22Rv1 (cell line): ENCODE measurements around the gene STIM1.

Experiments
- ZFX ChIP-seq: fragments of 450-650 bp; IDR thresholded peaks from 2 replicates; pipeline ENCODE4 v1.6.1; 2017; ENCODE audit warnings: antibody characterized with exemption, borderline replicate concordance
- TF ChIP-seq, protein P1 (sequence below): fragments of 450-650 bp; IDR thresholded peaks from 2 replicates; pipeline ENCODE4 v1.5.1; 2017; ENCODE audit warnings: mild to moderate bottlenecking

DNA sequence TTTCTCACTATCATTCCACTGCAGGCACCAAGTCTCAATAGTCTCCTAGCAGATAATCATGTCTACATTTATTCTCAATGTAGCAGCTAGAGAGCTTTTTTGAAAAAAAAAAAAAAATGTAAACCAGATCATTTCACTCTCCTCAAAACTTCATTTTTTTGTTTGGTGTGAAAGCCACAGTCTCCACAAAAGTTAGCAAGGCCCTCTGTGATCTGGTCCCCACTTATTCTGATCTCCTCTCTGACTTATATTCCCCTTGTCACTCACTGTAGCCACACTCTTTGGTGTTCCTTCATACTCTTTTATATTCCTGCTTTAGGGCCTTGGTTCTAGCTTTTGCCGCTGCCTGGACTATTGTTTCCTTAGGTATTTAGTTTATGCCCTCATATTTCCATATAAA, 137.5 kb downstream of the STIM1 start:
- TF ChIP-seq, protein P1, sequence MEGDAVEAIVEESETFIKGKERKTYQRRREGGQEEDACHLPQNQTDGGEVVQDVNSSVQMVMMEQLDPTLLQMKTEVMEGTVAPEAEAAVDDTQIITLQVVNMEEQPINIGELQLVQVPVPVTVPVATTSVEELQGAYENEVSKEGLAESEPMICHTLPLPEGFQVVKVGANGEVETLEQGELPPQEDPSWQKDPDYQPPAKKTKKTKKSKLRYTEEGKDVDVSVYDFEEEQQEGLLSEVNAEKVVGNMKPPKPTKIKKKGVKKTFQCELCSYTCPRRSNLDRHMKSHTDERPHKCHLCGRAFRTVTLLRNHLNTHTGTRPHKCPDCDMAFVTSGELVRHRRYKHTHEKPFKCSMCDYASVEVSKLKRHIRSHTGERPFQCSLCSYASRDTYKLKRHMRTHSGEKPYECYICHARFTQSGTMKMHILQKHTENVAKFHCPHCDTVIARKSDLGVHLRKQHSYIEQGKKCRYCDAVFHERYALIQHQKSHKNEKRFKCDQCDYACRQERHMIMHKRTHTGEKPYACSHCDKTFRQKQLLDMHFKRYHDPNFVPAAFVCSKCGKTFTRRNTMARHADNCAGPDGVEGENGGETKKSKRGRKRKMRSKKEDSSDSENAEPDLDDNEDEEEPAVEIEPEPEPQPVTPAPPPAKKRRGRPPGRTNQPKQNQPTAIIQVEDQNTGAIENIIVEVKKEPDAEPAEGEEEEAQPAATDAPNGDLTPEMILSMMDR, result no peak
- TF ChIP-seq ZFX, result no peak
